HFFc6 (cell line): ENCODE data around the gene SRP9. TPM values are rescaled to one million over a fixed set of nuclear protein-coding genes. Genes with fewer than 3 reads are reported as not detected.
"Not testable (repeated sequence)": the region's sequence is repeated elsewhere in the genome, so short reads cannot be mapped to it uniquely, and the experiment has no call there.

Experiments
- DNase-seq: peaks from one replicate; pipeline ENCODE4 v3.0.0-alpha.2; 2018
- H3K27ac Mint-ChIP-seq: 2 replicates; pipeline ENCODE4 v1.8.0; 2020; ENCODE audit warnings: mild to moderate bottlenecking, mixed read lengths
- H3K27me3 Mint-ChIP-seq: 2 replicates; pipeline ENCODE4 v1.8.0; 2021; ENCODE audit warnings: mild to moderate bottlenecking, moderate library complexity, mixed read lengths; ENCODE audit not compliant: insufficient read depth
- H3K36me3 Mint-ChIP-seq: 2 replicates; pipeline ENCODE4 v1.8.0; 2021; ENCODE audit warnings: low read depth, mixed read lengths
- H3K4me1 Mint-ChIP-seq: 2 replicates; pipeline ENCODE4 v1.8.0; 2020; ENCODE audit warnings: low read depth, mixed read lengths
- H3K4me3 Mint-ChIP-seq: 2 replicates; pipeline ENCODE4 v1.8.0; 2020; ENCODE audit warnings: mild to moderate bottlenecking, moderate library complexity, mixed read lengths
- H3K9me3 Mint-ChIP-seq: 2 replicates; pipeline ENCODE4 v1.8.0; 2020; ENCODE audit warnings: mild to moderate bottlenecking, mixed read lengths
- CTCF ChIP-seq: fragments of 200-600 bp; sonication (generic); IDR thresholded peaks from 2 replicates; pipeline ENCODE4 v1.5.0; 2021; ENCODE audit warnings: antibody characterized with exemption, mild to moderate bottlenecking
- total RNA-seq, 6 experiments: library from RNA; stranded (reverse); fragmentation: NEBNext Ultra II Directional; extraction: Animal tissue kit (Norgen Biotek cat#: 25700); gene quantifications; 2 replicates in 1 of 6; 3 replicates in 5 of 6; pipeline ENCODE4 v1.2.3, GENCODE V29; 2021

SRP9 gene
- total RNA-seq, 6 experiments from 2014 or later: 219 to 277 (median 246) TPM

GRCh38 chr1:225772848-225773247, 4.8 kb upstream of the SRP9 start:
- Mint-ChIP-seq H3K4me3 (no peak overlapping the region), H3K36me3 (no peaks in the 10 kb centered on the region), H3K4me1 (peaks cover 59% of the 10 kb centered on the region), H3K27me3 (no peaks in the 10 kb centered on the region), H3K27ac (no peak overlapping the region), H3K9me3 (no peaks in the 10 kb centered on the region)
- no peak for TF ChIP-seq CTCF
- no peak for DNase-seq

GRCh38 chr1:225774281-225775147, 3.1 kb upstream of the SRP9 start:
- H3K36me3 Mint-ChIP-seq: no peaks in the 10 kb centered on the region
- no peaks in the 10 kb centered on the region for H3K27me3 Mint-ChIP-seq
- H3K27ac Mint-ChIP-seq: no peak overlapping the region
- H3K4me3 Mint-ChIP-seq: no peak overlapping the region
- no peak for DNase-seq
- H3K4me1 Mint-ChIP-seq: peaks cover 52% of the 10 kb centered on the region
- no peaks in the 10 kb centered on the region for H3K9me3 Mint-ChIP-seq
- TF ChIP-seq CTCF: no peak

- no peak for TF ChIP-seq CTCF
- Mint-ChIP-seq H3K4me3 (no peak overlapping the region), H3K4me1 (peaks cover 58% of the 10 kb centered on the region), H3K27ac (no peak overlapping the region), H3K36me3 (0 out of 2 replicates have a peak, but pooled peaks cover 3% of the 10 kb centered on the region), H3K9me3 (no peaks in the 10 kb centered on the region), H3K27me3 (no peaks in the 10 kb centered on the region)
- DNase-seq: no peak
Observed at GRCh38 chr1:225776294-225776693, 1.3 kb upstream of the SRP9 start.

- no peak for TF ChIP-seq CTCF
- Mint-ChIP-seq H3K27me3 (no peaks in the 10 kb centered on the region), H3K9me3 (no peaks in the 10 kb centered on the region), H3K4me1 (peaks cover 59% of the 10 kb centered on the region), H3K4me3 (no peak overlapping the region), H3K36me3 (0 out of 2 replicates have a peak, but pooled peaks cover 3% of the 10 kb centered on the region), H3K27ac (no peak overlapping the region)
- no peak for DNase-seq
Observed at GRCh38 chr1:225777058-225777582, 506 bp upstream of the SRP9 start.

- DNase-seq: no peak
Observed at GRCh38 chr1:225778337-225778669, 677 bp downstream of the SRP9 start.

GRCh38 chr1:225779165-225779564, 1.5 kb downstream of the SRP9 start:
- peaks cover 48% of the 10 kb centered on the region for H3K4me1 Mint-ChIP-seq
- H3K36me3 Mint-ChIP-seq, H3K4me3 Mint-ChIP-seq, H3K9me3 Mint-ChIP-seq, H3K27ac Mint-ChIP-seq, DNase-seq, H3K27me3 Mint-ChIP-seq: not testable (repeated sequence)

More at GRCh38 chr1:225778337-225778669, 677 bp downstream of the SRP9 start:
- H3K27ac Mint-ChIP-seq: no peak overlapping the region
- no peaks in the 10 kb centered on the region for H3K27me3 Mint-ChIP-seq
- H3K4me3 Mint-ChIP-seq: no peak overlapping the region
- TF ChIP-seq CTCF: no peak
- no peaks in the 10 kb centered on the region for H3K9me3 Mint-ChIP-seq
- H3K36me3 Mint-ChIP-seq: 0 out of 2 replicates have a peak, but pooled peaks cover 3% of the 10 kb centered on the region
- peaks cover 57% of the 10 kb centered on the region for H3K4me1 Mint-ChIP-seq
